HEK293 (cell line): ENCODE measurements around the gene ADM.

Source experiments
- CTCF ChIA-PET: fragments of 350-600 bp; formaldehyde crosslinking; extraction: SDS; loops from one replicate; lab custom pipeline; 2021; ENCODE audit warnings: antibody characterized with exemption; lab: Yijun Ruan, JAX
- POLR2A ChIA-PET: fragments of 300-600 bp; formaldehyde crosslinking; extraction: SDS; loops from one replicate; lab custom pipeline; 2020; ENCODE audit warnings: antibody characterized with exemption, inconsistent platforms; lab: Yijun Ruan, JAX
- H3K27ac ChIP-seq: fragments of 200-500 bp; sonication (Bioruptor generic); 2 replicates; pipeline ENCODE4 v1.5.1; 2014; ENCODE audit warnings: low read depth, low read length, control low read depth, inconsistent platforms; ENCODE audit errors: extremely low read depth
- H3K36me3 ChIP-seq, 2 experiments: fragments of 200-500 bp in 1 of 2; sonication (Bioruptor generic) in 1 of 2; 1 replicate in 1 of 2; 2 replicates in 1 of 2; pipeline ENCODE4 v1.5.1; 2014 to 2017; ENCODE audit warnings: inconsistent platforms in 2 of 2, low read length in 2 of 2; ENCODE audit not compliant: control insufficient read depth in 2 of 2, insufficient read depth in 1 of 2
- H3K4me1 ChIP-seq: fragments of 200-500 bp; sonication (Bioruptor generic); 2 replicates; pipeline ENCODE4 v1.5.1; 2014; ENCODE audit warnings: mild to moderate bottlenecking, low read length, inconsistent platforms; ENCODE audit not compliant: control insufficient read depth, insufficient read depth
- H3K4me3 ChIP-seq: 2 replicates; pipeline ENCODE4 v1.5.1; 2011; ENCODE audit warnings: low read depth, mild to moderate bottlenecking, control low read depth, low read length, moderate library complexity
- H3K9me3 ChIP-seq: fragments of 200-500 bp; sonication (Bioruptor generic); 2 replicates; pipeline ENCODE4 v1.5.1; 2014; ENCODE audit warnings: low read depth, low read length, inconsistent platforms; ENCODE audit not compliant: control insufficient read depth, insufficient read depth
- AEBP2 ChIP-seq: fragments of 450-650 bp; formaldehyde crosslinking; IDR thresholded peaks from 2 replicates; pipeline ENCODE4 v1.5.1; 2016; ENCODE audit warnings: missing biosample characterization, missing genetic modification characterization, borderline replicate concordance
- BCL11A ChIP-seq: fragments of 450-650 bp; formaldehyde crosslinking; IDR thresholded peaks from 2 replicates; pipeline ENCODE4 v1.5.1; 2016; ENCODE audit warnings: low read depth, missing biosample characterization, missing genetic modification characterization
- GFI1B ChIP-seq: fragments of 450-650 bp; formaldehyde crosslinking; IDR thresholded peaks from 2 replicates; pipeline ENCODE4 v1.5.1; 2016; ENCODE audit warnings: missing biosample characterization, missing genetic modification characterization
- HIC1 ChIP-seq: fragments of 450-650 bp; formaldehyde crosslinking; IDR thresholded peaks from 2 replicates; pipeline ENCODE4 v1.5.1; 2016; ENCODE audit warnings: missing biosample characterization, missing genetic modification characterization
- PRDM1 ChIP-seq: fragments of 450-650 bp; formaldehyde crosslinking; IDR thresholded peaks from 2 replicates; pipeline ENCODE4; 2016; ENCODE audit warnings: missing biosample characterization, missing genetic modification characterization
- PRDM4 ChIP-seq: fragments of 450-650 bp; formaldehyde crosslinking; IDR thresholded peaks from 2 replicates; pipeline ENCODE4 v1.5.1; 2017; ENCODE audit warnings: missing biosample characterization, missing genetic modification characterization
- ZBTB10 ChIP-seq: fragments of 450-650 bp; formaldehyde crosslinking; IDR thresholded peaks from 2 replicates; pipeline ENCODE4 v1.5.1; 2016; ENCODE audit warnings: missing biosample characterization, missing genetic modification characterization
- ZEB2 ChIP-seq: fragments of 450-650 bp; formaldehyde crosslinking; IDR thresholded peaks from 2 replicates; pipeline ENCODE4 v1.5.1; 2016; ENCODE audit warnings: missing biosample characterization, missing genetic modification characterization
- ZNF169 ChIP-seq: fragments of 450-650 bp; formaldehyde crosslinking; IDR thresholded peaks from 2 replicates; pipeline ENCODE4 v1.5.1; 2016; ENCODE audit warnings: missing biosample characterization, missing genetic modification characterization
- ZNF362 ChIP-seq: fragments of 450-650 bp; formaldehyde crosslinking; IDR thresholded peaks from 2 replicates; pipeline ENCODE4 v1.5.1; 2016; ENCODE audit warnings: missing biosample characterization, missing genetic modification characterization
- ZNF433 ChIP-seq: fragments of 450-650 bp; formaldehyde crosslinking; IDR thresholded peaks from 2 replicates; pipeline ENCODE4 v1.5.1; 2016; ENCODE audit warnings: missing biosample characterization, missing genetic modification characterization, low read depth
- ZNF449 ChIP-seq: fragments of 450-650 bp; formaldehyde crosslinking; IDR thresholded peaks from 2 replicates; pipeline ENCODE4 v1.5.1; 2017; ENCODE audit warnings: missing biosample characterization, mild to moderate bottlenecking, missing genetic modification characterization, moderate library complexity
- ZNF558 ChIP-seq: fragments of 450-650 bp; formaldehyde crosslinking; IDR thresholded peaks from 2 replicates; pipeline ENCODE4 v1.5.1; 2016; ENCODE audit warnings: missing biosample characterization, missing genetic modification characterization
- ZNF596 ChIP-seq: fragments of 450-650 bp; IDR thresholded peaks from 2 replicates; pipeline ENCODE4 v1.5.0; 2018; ENCODE audit warnings: missing biosample characterization, mild to moderate bottlenecking, missing genetic modification characterization, moderate library complexity
- ZNF654 ChIP-seq: fragments of 450-650 bp; formaldehyde crosslinking; IDR thresholded peaks from 2 replicates; pipeline ENCODE4 v1.5.1; 2016; ENCODE audit warnings: low read depth, missing biosample characterization, missing genetic modification characterization

Gene ADM

GRCh38 chr11:10255388-10256125, 49.3 kb upstream of the ADM start:
- CTCF ChIA-PET = interaction anchor here (0.9 kb wide), 1 partner anchor 11 kb away, joined by 3 read pairs; no protein-coding TSS in a partner anchor
- POLR2A ChIA-PET = interaction anchor here (3.3 kb wide), 1 partner anchor 50 kb away, joined by 25 read pairs; the partner anchor contains the start of gene ADM
- no peaks in the 10 kb centered on the region for H3K36me3 ChIP-seq
- H3K4me3 ChIP-seq = no peak overlapping the region
- H3K4me1 ChIP-seq = no peaks in the 10 kb centered on the region; the same call in 1 of the 2 replicates
- H3K9me3 ChIP-seq = no peaks in the 10 kb centered on the region
- TF ChIP-seq ZNF596 (tag by site-specific recombination) = no peak
- no peak for TF ChIP-seq ZNF433 (tag by site-specific recombination)
- no peak for TF ChIP-seq ZNF449 (tag by site-specific recombination)
- TF ChIP-seq BCL11A (tag by site-specific recombination) = no peak
- no peak for TF ChIP-seq ZEB2
- TF ChIP-seq GFI1B (tag by site-specific recombination) = no peak
- no peak for TF ChIP-seq ZNF558 (tag by site-specific recombination)
- TF ChIP-seq ZNF169 (tag by site-specific recombination) = no peak
- no peak for TF ChIP-seq ZNF654 (tag by site-specific recombination)
- TF ChIP-seq HIC1 = no peak
- no peak for TF ChIP-seq PRDM1 (tag by site-specific recombination)
- no peak for TF ChIP-seq ZNF362 (tag by site-specific recombination)
- TF ChIP-seq PRDM4 (tag by site-specific recombination) = no peak
- no peak for TF ChIP-seq AEBP2 (tag by site-specific recombination)
- TF ChIP-seq ZBTB10 (tag by site-specific recombination) = no peak
- TF ChIP-seq, all 188 proteins: peak for 0
- no peak overlapping the region for H3K27ac ChIP-seq
